Ishikawa (cell line): ENCODE data around the gene ABCA9.

Experiments used
- CREB1 ChIP-seq: IDR thresholded peaks from 2 replicates; pipeline ENCODE4 v1.6.1; 2012; ENCODE audit warnings: low read depth
- EP300 ChIP-seq: IDR thresholded peaks from 2 replicates; pipeline ENCODE4 v1.6.1; 2012; ENCODE audit warnings: borderline replicate concordance
- FOXM1 ChIP-seq: IDR thresholded peaks from 2 replicates; pipeline ENCODE4 v1.6.1; 2012; ENCODE audit warnings: low read depth, borderline replicate concordance
- RAD21 ChIP-seq: IDR thresholded peaks from 2 replicates; pipeline ENCODE4 v1.6.1; 2012; ENCODE audit warnings: low read depth
- ZBTB7A ChIP-seq: IDR thresholded peaks from 2 replicates; pipeline ENCODE4 v1.6.1; 2012; ENCODE audit warnings: low read depth
- TF ChIP-seq, protein P1 (sequence below): IDR thresholded peaks from 2 replicates; pipeline ENCODE4 v1.6.1; 2012; ENCODE audit warnings: low read depth, mild to moderate bottlenecking

DNA sequence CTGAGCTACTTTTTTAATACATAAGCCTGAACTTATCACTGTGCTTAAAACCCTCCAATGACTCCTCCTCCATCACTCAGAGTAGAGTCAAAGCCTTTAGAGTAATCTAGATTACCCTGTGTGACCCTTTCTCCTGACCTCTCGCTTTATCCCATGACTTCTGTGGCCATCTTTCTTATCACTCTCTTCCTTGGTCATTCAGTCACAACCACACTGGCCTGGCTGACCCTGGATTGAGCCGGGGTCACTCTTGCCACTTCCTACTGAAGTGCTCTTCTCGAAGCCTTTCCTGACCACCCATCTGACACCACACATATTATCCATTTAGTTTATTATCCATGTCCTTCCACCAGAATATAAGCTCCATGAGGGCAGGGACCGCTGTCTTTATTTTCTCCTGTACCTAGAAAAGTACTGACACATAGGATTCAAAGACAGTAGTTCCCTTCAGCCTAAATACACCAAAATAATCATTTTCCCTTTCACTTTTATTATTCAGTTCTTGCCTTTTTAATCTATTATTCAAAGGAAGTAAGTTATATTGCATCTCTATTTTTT, 28.0 kb upstream of the ABCA9 start:
- TF ChIP-seq, protein P1, sequence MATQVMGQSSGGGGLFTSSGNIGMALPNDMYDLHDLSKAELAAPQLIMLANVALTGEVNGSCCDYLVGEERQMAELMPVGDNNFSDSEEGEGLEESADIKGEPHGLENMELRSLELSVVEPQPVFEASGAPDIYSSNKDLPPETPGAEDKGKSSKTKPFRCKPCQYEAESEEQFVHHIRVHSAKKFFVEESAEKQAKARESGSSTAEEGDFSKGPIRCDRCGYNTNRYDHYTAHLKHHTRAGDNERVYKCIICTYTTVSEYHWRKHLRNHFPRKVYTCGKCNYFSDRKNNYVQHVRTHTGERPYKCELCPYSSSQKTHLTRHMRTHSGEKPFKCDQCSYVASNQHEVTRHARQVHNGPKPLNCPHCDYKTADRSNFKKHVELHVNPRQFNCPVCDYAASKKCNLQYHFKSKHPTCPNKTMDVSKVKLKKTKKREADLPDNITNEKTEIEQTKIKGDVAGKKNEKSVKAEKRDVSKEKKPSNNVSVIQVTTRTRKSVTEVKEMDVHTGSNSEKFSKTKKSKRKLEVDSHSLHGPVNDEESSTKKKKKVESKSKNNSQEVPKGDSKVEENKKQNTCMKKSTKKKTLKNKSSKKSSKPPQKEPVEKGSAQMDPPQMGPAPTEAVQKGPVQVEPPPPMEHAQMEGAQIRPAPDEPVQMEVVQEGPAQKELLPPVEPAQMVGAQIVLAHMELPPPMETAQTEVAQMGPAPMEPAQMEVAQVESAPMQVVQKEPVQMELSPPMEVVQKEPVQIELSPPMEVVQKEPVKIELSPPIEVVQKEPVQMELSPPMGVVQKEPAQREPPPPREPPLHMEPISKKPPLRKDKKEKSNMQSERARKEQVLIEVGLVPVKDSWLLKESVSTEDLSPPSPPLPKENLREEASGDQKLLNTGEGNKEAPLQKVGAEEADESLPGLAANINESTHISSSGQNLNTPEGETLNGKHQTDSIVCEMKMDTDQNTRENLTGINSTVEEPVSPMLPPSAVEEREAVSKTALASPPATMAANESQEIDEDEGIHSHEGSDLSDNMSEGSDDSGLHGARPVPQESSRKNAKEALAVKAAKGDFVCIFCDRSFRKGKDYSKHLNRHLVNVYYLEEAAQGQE = no peak
- TF ChIP-seq EP300 (no peak), RAD21 (no peak), ZBTB7A (no peak), CREB1 (no peak), FOXM1 (no peak)
